Measurements from ENCODE around the gene DCBLD1. TPM values are rescaled to one million over a fixed set of nuclear protein-coding genes. Genes with fewer than 3 reads are reported as not detected.

DCBLD1 gene
- total and polyA plus RNA-seq, 9 of the 15 experiments (the other 6 are each of a cell fraction or from before 2014, with no cell fraction given): 0.80 to 8.5 (median 6.8) TPM

- Histone ChIP-seq H3K27me3 (ENCODE audit: control insufficient read depth in 2 of 2, insufficient read depth in 2 of 2, low read length in 2 of 2) (no peaks in the 10 kb centered on the region), H3K9me3 (replicated peaks; ENCODE audit: control insufficient read depth, insufficient read depth, low read depth, low read length) (no peaks in the 10 kb centered on the region), H3K4me3 (no peak overlapping the region), H3K79me2 (ENCODE audit: control insufficient read depth, insufficient read depth, low read length) (no peaks in the 10 kb centered on the region), H4K20me1 (replicated peaks; ENCODE audit: control insufficient read depth, insufficient read depth, low read length) (no peaks in the 10 kb centered on the region), H3K4me2 (ENCODE audit: insufficient read depth, low read length) (no peak overlapping the region), H2AFZ (ENCODE audit: low read depth, low read length) (no peak overlapping the region), H3K27ac (ENCODE audit: extremely low read depth, low read depth, low read length) (no peak overlapping the region), H3K9me1 (ENCODE audit: control insufficient read depth, insufficient read depth, low read length) (no peaks in the 10 kb centered on the region), H3K36me3 (ENCODE audit: control insufficient read depth, insufficient read depth, low read length) (peaks cover 16% of the 10 kb centered on the region; the same call in 2 of the 3 replicates), H3K9ac (ENCODE audit: insufficient read depth in 1 of 2, low read depth in 2 of 2, low read length in 2 of 2) (no peak overlapping the region), H3K4me1 (replicated peaks in 1 of 2; ENCODE audit: control insufficient read depth in 2 of 2, insufficient read depth in 2 of 2, low read length in 2 of 2) (peaks cover 0 to 19% of the 10 kb centered on the region in 2 experiments; a peak in 3 of 5 replicates)
- no TSS peak for BruUV-seq (replicated peaks)
- intact Hi-C loops (cut with micrococcal nuclease) (no loop called here), in situ Hi-C loops (cut with MboI) (no loop called here)
- no peak for DNase-seq (ENCODE audit: extremely low read depth in 1 of 4, low spot score in 3 of 4)
- ATAC-seq: no peak
- POLR2A ChIA-PET: interaction anchor here (0.8 to 2.2 kb wide), 2 partner anchors 10 to 12 kb away, joined by 3 to 8 read pairs; no protein-coding TSS in a partner anchor
- 94% methylated on average over 8 of the region's 8 CpGs for WGBS (ENCODE audit: insufficient coverage, low coverage, missing lambda C conversion rate)
- no peak for TF ChIP-seq IRF9 (tag; IDR thresholded peaks at IDR 0.05)
- no peak for TF ChIP-seq JUN (IDR thresholded peaks at IDR 0.05; ENCODE audit: borderline replicate concordance, low read depth, low read length)
- TF ChIP-seq JUN (CRISPR knock-in tag; IDR thresholded peaks at IDR 0.05; ENCODE audit: borderline replicate concordance): no peak
- no peak for TF ChIP-seq ATF7 (IDR thresholded peaks at IDR 0.05)
- TF ChIP-seq SMARCC2 (IDR thresholded peaks at IDR 0.05; ENCODE audit: low read depth): no peak
- no peak for TF ChIP-seq SMAD2 (IDR thresholded peaks at IDR 0.05; ENCODE audit: low read depth, low read length)
- TF ChIP-seq ETV5 (CRISPR knock-in tag; IDR thresholded peaks at IDR 0.05; ENCODE audit: low read depth): no peak
- TF ChIP-seq STAG1 (CRISPR knock-in tag; IDR thresholded peaks at IDR 0.05; ENCODE audit: borderline replicate concordance): no peak
- no peak for TF ChIP-seq PHB2 (IDR thresholded peaks at IDR 0.05; ENCODE audit: low read depth)
- TF ChIP-seq ZNF212 (CRISPR knock-in tag; IDR thresholded peaks at IDR 0.05): no peak
- no peak for TF ChIP-seq HDGF (IDR thresholded peaks at IDR 0.05)
- no peak for TF ChIP-seq ZNF592 (IDR thresholded peaks at IDR 0.05)
- no peak for TF ChIP-seq RFX5 (IDR thresholded peaks at IDR 0.05; ENCODE audit: low read depth, low read length)
- TF ChIP-seq ELF2 (CRISPR knock-in tag; IDR thresholded peaks at IDR 0.05): no peak
- TF ChIP-seq IFI16 (CRISPR knock-in tag; IDR thresholded peaks at IDR 0.05): no peak
- no peak for TF ChIP-seq CREBBP (IDR thresholded peaks at IDR 0.05; ENCODE audit: low read depth, low read length)
- CTCF ChIA-PET (ENCODE audit: low intra/inter-chr PET ratio): no interaction called here
- no peak for FAIRE-seq
Observed at GRCh38 chr6:117548797-117549301, 66.4 kb downstream of the DCBLD1 start.
